ENCODE measurements around the gene SLC8A1. TPM values are rescaled to one million over a fixed set of nuclear protein-coding genes. Genes with fewer than 3 reads are reported as not detected.

The SLC8A1 gene
- total RNA-seq, 1 experiment from 2014 or later = 0.43 TPM

DNA sequence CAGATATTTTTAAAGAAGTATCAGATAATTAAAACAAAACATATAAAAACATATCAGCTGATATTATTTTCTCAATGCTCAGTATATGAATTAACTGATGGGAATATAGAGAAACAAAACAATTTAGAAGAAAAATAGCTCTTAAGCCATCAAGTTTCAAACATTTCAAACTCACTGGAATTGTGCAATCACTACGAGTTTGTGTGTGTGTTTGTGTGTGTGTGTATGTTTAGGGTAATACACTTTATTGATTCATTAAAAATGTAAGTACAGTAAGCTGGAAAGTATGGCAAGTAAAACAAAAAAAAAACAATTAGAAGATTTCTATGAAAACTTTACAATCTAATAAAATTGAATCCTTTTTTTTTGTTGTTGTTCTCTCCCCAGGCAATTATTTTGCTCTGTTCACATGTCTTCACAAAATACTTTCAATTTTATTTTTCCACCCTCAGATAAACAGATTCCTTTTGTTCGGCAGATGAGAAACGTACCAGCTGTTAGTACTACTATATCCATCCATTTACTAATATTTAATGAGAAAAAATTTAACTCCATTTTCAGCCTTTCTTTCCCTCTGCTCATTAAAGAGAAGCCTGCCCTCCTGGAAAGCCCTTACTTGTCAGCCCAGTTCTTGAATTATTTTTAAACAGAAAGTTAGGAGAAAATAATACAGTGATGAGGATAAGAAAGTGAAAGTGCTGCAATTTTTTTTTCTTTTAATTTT lies 87.6 kb downstream of the SLC8A1 start:
- Histone ChIP-seq H3K4me1 (no peaks in the 10 kb centered on the region), H3K4me3 (ENCODE audit: low read depth, low read length) (no peak overlapping the region), H3K27me3 (replicated peaks; ENCODE audit: control insufficient read depth, insufficient read depth, low read length) (no peaks in the 10 kb centered on the region), H3K36me3 (ENCODE audit: control insufficient read depth, insufficient read depth, low read length) (no peaks in the 10 kb centered on the region), H3K9me3 (no peaks in the 10 kb centered on the region)
- POLR2A ChIA-PET = no interaction called here
- intact Hi-C loops (cut with micrococcal nuclease; ENCODE audit: unreplicated experiment) = no loop called here
- peaks cover 18% of the 10 kb centered on the region for H3K27me3 Mint-ChIP-seq (ENCODE audit: insufficient read depth, unreplicated experiment)
- TF ChIP-seq CTCF (IDR thresholded peaks at IDR 0.05; ENCODE audit: insufficient read depth in 1 of 2, low read depth in 1 of 2, low read length in 1 of 2, severe bottlenecking in 1 of 2, unreplicated experiment in 1 of 2) = no peak
- H3K36me3 Mint-ChIP-seq (ENCODE audit: insufficient read depth, unreplicated experiment) = no peaks in the 10 kb centered on the region
- BruUV-seq (replicated peaks) = no TSS peak
- DNase-seq = no peak
- H3K27ac Mint-ChIP-seq (ENCODE audit: unreplicated experiment) = no peak overlapping the region
- H3K4me3 Mint-ChIP-seq (ENCODE audit: unreplicated experiment) = no peak overlapping the region
- CTCF ChIA-PET = no interaction called here
- no peaks in the 10 kb centered on the region for H3K9me3 Mint-ChIP-seq (ENCODE audit: unreplicated experiment)
- no peaks in the 10 kb centered on the region for H3K4me1 Mint-ChIP-seq (ENCODE audit: low read depth, unreplicated experiment)

DNA sequence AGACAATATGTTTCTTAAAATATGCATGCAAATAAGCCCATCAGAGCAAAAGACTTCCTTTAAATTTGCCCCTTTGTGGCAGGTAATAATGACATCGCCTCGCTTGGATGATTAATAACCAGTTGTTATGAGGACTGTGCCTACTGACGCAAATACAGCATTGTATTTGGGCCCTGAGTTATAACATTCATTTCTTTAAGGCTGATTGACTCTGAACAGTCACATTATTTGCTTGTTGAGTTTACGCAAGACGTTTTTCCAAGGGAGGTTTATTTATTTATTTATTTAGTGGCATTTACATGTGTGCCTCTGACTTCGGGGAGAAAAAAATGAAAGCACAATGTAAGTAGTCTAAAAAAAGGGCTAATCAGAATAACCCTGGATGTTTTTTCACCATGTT lies 88.3 kb downstream of the SLC8A1 start:
- H3K4me3 ChIP-seq (ENCODE audit: low read depth, low read length) = no peak overlapping the region

DNA sequence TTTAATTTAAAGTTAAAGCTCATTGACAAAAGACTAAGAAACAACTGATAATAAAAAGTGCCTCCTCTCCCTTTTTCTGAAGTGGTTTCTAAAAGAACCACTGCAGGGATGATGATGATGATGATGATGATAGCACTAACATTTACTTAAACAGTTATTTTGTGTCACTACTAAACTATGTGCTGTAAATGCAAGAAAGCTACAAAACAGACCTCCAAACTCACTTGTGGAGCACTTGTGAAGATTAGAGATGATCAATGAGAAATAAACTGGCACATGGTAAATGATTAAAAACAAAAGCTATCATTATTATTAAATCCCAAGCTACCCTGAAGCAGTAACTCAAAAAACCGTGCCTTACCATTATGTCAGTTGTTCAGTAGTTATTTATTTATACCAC lies 88.7 kb downstream of the SLC8A1 start:
- H3K36me3 ChIP-seq (ENCODE audit: control insufficient read depth, insufficient read depth, low read length) = no peaks in the 10 kb centered on the region
- Mint-ChIP-seq H3K36me3 (ENCODE audit: insufficient read depth, unreplicated experiment) (no peaks in the 10 kb centered on the region), H3K27ac (ENCODE audit: unreplicated experiment) (no peak overlapping the region), H3K4me3 (ENCODE audit: unreplicated experiment) (no peak overlapping the region), H3K27me3 (ENCODE audit: insufficient read depth, unreplicated experiment) (peaks cover 19% of the 10 kb centered on the region), H3K4me1 (ENCODE audit: low read depth, unreplicated experiment) (no peaks in the 10 kb centered on the region), H3K9me3 (ENCODE audit: unreplicated experiment) (no peaks in the 10 kb centered on the region)
- no peaks in the 10 kb centered on the region for H3K27me3 ChIP-seq (replicated peaks; ENCODE audit: control insufficient read depth, insufficient read depth, low read length)
- H3K9me3 ChIP-seq = no peaks in the 10 kb centered on the region
- CTCF ChIA-PET = interaction anchor here (0.6 to 1.1 kb wide), 2 partner anchors 121 to 450 kb away, joined by 3 to 4 read pairs; no protein-coding TSS in a partner anchor
- no peak overlapping the region for H3K4me3 ChIP-seq (ENCODE audit: low read depth, low read length)
- intact Hi-C loops (cut with micrococcal nuclease; ENCODE audit: unreplicated experiment) = no loop called here
- no TSS peak for BruUV-seq (replicated peaks)
- POLR2A ChIA-PET = no interaction called here
- no peak for TF ChIP-seq CTCF (IDR thresholded peaks at IDR 0.05; ENCODE audit: insufficient read depth in 1 of 2, low read depth in 1 of 2, low read length in 1 of 2, severe bottlenecking in 1 of 2, unreplicated experiment in 1 of 2)
- H3K4me1 ChIP-seq = no peaks in the 10 kb centered on the region
- no peak for DNase-seq

More for the DNA sequence above, 88.3 kb downstream of the SLC8A1 start:
- H3K27me3 ChIP-seq (replicated peaks; ENCODE audit: control insufficient read depth, insufficient read depth, low read length) = no peaks in the 10 kb centered on the region
- BruUV-seq (replicated peaks) = no TSS peak
- no peak for TF ChIP-seq CTCF (IDR thresholded peaks at IDR 0.05; ENCODE audit: insufficient read depth in 1 of 2, low read depth in 1 of 2, low read length in 1 of 2, severe bottlenecking in 1 of 2, unreplicated experiment in 1 of 2)
- Mint-ChIP-seq H3K27me3 (ENCODE audit: insufficient read depth, unreplicated experiment) (peaks cover 17% of the 10 kb centered on the region), H3K36me3 (ENCODE audit: insufficient read depth, unreplicated experiment) (no peaks in the 10 kb centered on the region), H3K4me1 (ENCODE audit: low read depth, unreplicated experiment) (no peaks in the 10 kb centered on the region), H3K4me3 (ENCODE audit: unreplicated experiment) (no peak overlapping the region), H3K27ac (ENCODE audit: unreplicated experiment) (no peak overlapping the region), H3K9me3 (ENCODE audit: unreplicated experiment) (no peaks in the 10 kb centered on the region)
- no peaks in the 10 kb centered on the region for H3K36me3 ChIP-seq (ENCODE audit: control insufficient read depth, insufficient read depth, low read length)
- DNase-seq = no peak
- ChIA-PET POLR2A (no interaction called here), CTCF (interaction anchor here (1.1 kb wide), 1 partner anchor 450 kb away, joined by 4 read pairs; no protein-coding TSS in a partner anchor)
- no peaks in the 10 kb centered on the region for H3K4me1 ChIP-seq
- H3K9me3 ChIP-seq = no peaks in the 10 kb centered on the region
- intact Hi-C loops (cut with micrococcal nuclease; ENCODE audit: unreplicated experiment) = no loop called here

All from Caco-2 (cell line).